ENCODE measurements around the gene RPTN.

RPTN gene

GRCh38 chr1:152143150-152143887 is 15.7 kb downstream of the RPTN start:
- TF ChIP-seq ARNT (IDR thresholded peaks at IDR 0.05): no peak
- no peak for TF ChIP-seq CTBP1 (IDR thresholded peaks at IDR 0.05; ENCODE audit: borderline replicate concordance)
- no peak for TF ChIP-seq BHLHE40 (IDR thresholded peaks at IDR 0.05; ENCODE audit: borderline replicate concordance)
- no peak for TF ChIP-seq L3MBTL2 (conservative IDR thresholded peaks at IDR 0.05)
- no peak for TF ChIP-seq HDGF (IDR thresholded peaks at IDR 0.05; ENCODE audit: borderline replicate concordance)
- no peak for TF ChIP-seq PKNOX1 (IDR thresholded peaks at IDR 0.05)
- no peak for TF ChIP-seq TARDBP (IDR thresholded peaks at IDR 0.05)
- TF ChIP-seq ELF4 (IDR thresholded peaks at IDR 0.05): no peak
- TF ChIP-seq FOXK2 (IDR thresholded peaks at IDR 0.05): no peak
- no peak for TF ChIP-seq FOXA1 (IDR thresholded peaks at IDR 0.05)
- ChIA-PET POLR2A (no interaction called here), CTCF (interaction anchor here (0.6 kb wide), 1 partner anchor 268 kb away, joined by 3 read pairs; no protein-coding TSS in a partner anchor)
- no peak for DNase-seq (ENCODE audit: extremely low spot score)

- POLR2A ChIA-PET: no interaction called here
- CTCF ChIA-PET: interaction anchor here (1.1 to 1.5 kb wide), 3 partner anchors 9 to 89 kb away, joined by 4 to 5 read pairs (median 4); no protein-coding TSS in a partner anchor
- TF ChIP-seq FOXM1 (IDR thresholded peaks at IDR 0.05; ENCODE audit: borderline replicate concordance) (no peak), ARNT (IDR thresholded peaks at IDR 0.05) (no peak), NFRKB (IDR thresholded peaks at IDR 0.05) (no peak), ZNF384 (IDR thresholded peaks at IDR 0.05) (no peak), SUZ12 (IDR thresholded peaks at IDR 0.05) (no peak), ELF4 (IDR thresholded peaks at IDR 0.05) (no peak), FOXK2 (IDR thresholded peaks at IDR 0.05) (no peak), PKNOX1 (IDR thresholded peaks at IDR 0.05) (no peak), CTBP1 (IDR thresholded peaks at IDR 0.05; ENCODE audit: borderline replicate concordance) (no peak), FOXA1 (IDR thresholded peaks at IDR 0.05) (no peak), L3MBTL2 (conservative IDR thresholded peaks at IDR 0.05) (no peak), BHLHE40 (IDR thresholded peaks at IDR 0.05; ENCODE audit: borderline replicate concordance) (no peak), TARDBP (IDR thresholded peaks at IDR 0.05) (no peak), HDGF (IDR thresholded peaks at IDR 0.05; ENCODE audit: borderline replicate concordance) (no peak), LEF1 (IDR thresholded peaks at IDR 0.05; ENCODE audit: borderline replicate concordance) (no peak), SP1 (IDR thresholded peaks at IDR 0.05) (no peak)
- DNase-seq (ENCODE audit: extremely low spot score): peak; percentile 52
These were observed 16.9 kb downstream of the RPTN start for GRCh38 chr1:152141971-152142584.

- POLR2A ChIA-PET: interaction anchor here (1.4 kb wide), 1 partner anchor 52 kb away, joined by 4 read pairs; no protein-coding TSS in a partner anchor
- TF ChIP-seq CTBP1 (IDR thresholded peaks at IDR 0.05; ENCODE audit: borderline replicate concordance) (no peak), BHLHE40 (IDR thresholded peaks at IDR 0.05; ENCODE audit: borderline replicate concordance) (no peak), NFRKB (IDR thresholded peaks at IDR 0.05) (no peak), SUZ12 (IDR thresholded peaks at IDR 0.05) (no peak), ARNT (IDR thresholded peaks at IDR 0.05) (no peak), HDGF (IDR thresholded peaks at IDR 0.05; ENCODE audit: borderline replicate concordance) (no peak)
- CTCF ChIA-PET: no interaction called here
- DNase-seq (ENCODE audit: extremely low spot score): no peak
These were observed 21.8 kb downstream of the RPTN start for GRCh38 chr1:152137215-152137614.

GRCh38 chr1:152130186-152130585 is 28.8 kb downstream of the RPTN start:
- ChIA-PET CTCF (no interaction called here), POLR2A (no interaction called here)
- no peak for DNase-seq (ENCODE audit: extremely low spot score)
- no peak for TF ChIP-seq TARDBP (IDR thresholded peaks at IDR 0.05)
- TF ChIP-seq SUZ12 (IDR thresholded peaks at IDR 0.05): no peak
- TF ChIP-seq ARNT (IDR thresholded peaks at IDR 0.05): no peak
- TF ChIP-seq FOXK2 (IDR thresholded peaks at IDR 0.05): no peak
- TF ChIP-seq NFRKB (IDR thresholded peaks at IDR 0.05): no peak
- no peak for TF ChIP-seq FOXM1 (IDR thresholded peaks at IDR 0.05; ENCODE audit: borderline replicate concordance)
- no peak for TF ChIP-seq ELF4 (IDR thresholded peaks at IDR 0.05)
- TF ChIP-seq CTBP1 (IDR thresholded peaks at IDR 0.05; ENCODE audit: borderline replicate concordance): no peak
- TF ChIP-seq BHLHE40 (IDR thresholded peaks at IDR 0.05; ENCODE audit: borderline replicate concordance): no peak
- no peak for TF ChIP-seq FOXA1 (IDR thresholded peaks at IDR 0.05)
- TF ChIP-seq ZNF384 (IDR thresholded peaks at IDR 0.05): no peak
- no peak for TF ChIP-seq LEF1 (IDR thresholded peaks at IDR 0.05; ENCODE audit: borderline replicate concordance)
- no peak for TF ChIP-seq PKNOX1 (IDR thresholded peaks at IDR 0.05)
- no peak for TF ChIP-seq L3MBTL2 (conservative IDR thresholded peaks at IDR 0.05)
- TF ChIP-seq SP1 (IDR thresholded peaks at IDR 0.05): no peak
- TF ChIP-seq HDGF (IDR thresholded peaks at IDR 0.05; ENCODE audit: borderline replicate concordance): no peak

- no peak for TF ChIP-seq PKNOX1 (IDR thresholded peaks at IDR 0.05)
- TF ChIP-seq BHLHE40 (IDR thresholded peaks at IDR 0.05; ENCODE audit: borderline replicate concordance): no peak
- no peak for TF ChIP-seq ZNF384 (IDR thresholded peaks at IDR 0.05)
- no peak for TF ChIP-seq TARDBP (IDR thresholded peaks at IDR 0.05)
- ChIA-PET POLR2A (no interaction called here), CTCF (no interaction called here)
- DNase-seq (ENCODE audit: extremely low spot score): no peak
These were observed 31.4 kb downstream of the RPTN start for GRCh38 chr1:152127673-152128072.
